HG03045 (cell line): Measurements from ENCODE around the gene GALNT2.
A peak's percentile ranks its signal among the peaks of the same experiment; 100 is the strongest.

Experiments used
- ATAC-seq: cut with Tn5 transposase; IDR thresholded peaks from one replicate; pipeline ENCODE4 v1.9.1; 2021; ENCODE audit warnings: mild to moderate bottlenecking, moderate library complexity; ENCODE audit not compliant: unreplicated experiment

GALNT2 gene

GRCh38 chr1:230090194-230090711 lies 23.2 kb downstream of the GALNT2 start:
- no peak for ATAC-seq

DNA sequence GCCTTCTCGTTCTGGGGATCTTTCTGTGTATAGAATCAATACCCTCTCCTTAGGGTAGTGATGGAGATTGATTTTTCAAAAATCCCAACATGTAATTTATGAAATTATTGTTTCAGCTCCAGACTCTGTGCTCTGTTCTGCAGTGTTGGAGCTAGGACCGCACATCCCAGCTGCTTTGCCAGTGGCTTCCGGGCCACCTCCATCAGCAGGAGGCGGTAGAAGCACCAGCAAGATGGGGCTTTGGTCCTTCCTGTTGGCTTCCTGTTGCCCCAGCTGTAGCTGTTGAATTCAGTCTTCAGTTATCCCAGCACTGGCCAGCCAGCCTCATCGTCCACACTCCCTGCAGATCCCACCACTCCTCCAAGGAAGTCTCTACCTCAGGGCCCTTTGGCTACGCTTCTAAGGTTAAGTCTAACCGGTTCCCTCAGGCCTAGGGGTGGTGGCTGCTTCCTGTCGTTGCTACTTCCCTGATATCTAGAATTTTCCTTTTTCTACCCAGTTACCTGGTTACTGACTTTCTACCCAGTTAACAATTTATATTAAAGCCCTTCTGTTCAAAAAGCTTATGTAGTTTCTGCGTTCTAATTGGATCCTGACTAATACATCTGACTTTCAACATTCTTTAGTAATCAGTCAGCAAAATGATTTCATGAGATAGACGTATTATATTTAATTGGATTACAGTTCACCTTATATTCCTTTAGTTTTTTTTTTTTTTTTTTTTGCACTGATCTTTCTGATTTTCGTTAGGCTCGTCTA lies 24.6 kb downstream of the GALNT2 start:
- ATAC-seq: no peak

- no peak for ATAC-seq
These were observed 27.7 kb downstream of the GALNT2 start for GRCh38 chr1:230094746-230095145.

GRCh38 chr1:230095938-230096337 lies 28.9 kb downstream of the GALNT2 start:
- no peak for ATAC-seq

- ATAC-seq: no peak
These were observed 30.3 kb downstream of the GALNT2 start for GRCh38 chr1:230097370-230097769.

- ATAC-seq: no peak
These were observed 31.7 kb downstream of the GALNT2 start for GRCh38 chr1:230098723-230099122.

- ATAC-seq: no peak
These were observed 32.4 kb downstream of the GALNT2 start for GRCh38 chr1:230099465-230099864.

DNA sequence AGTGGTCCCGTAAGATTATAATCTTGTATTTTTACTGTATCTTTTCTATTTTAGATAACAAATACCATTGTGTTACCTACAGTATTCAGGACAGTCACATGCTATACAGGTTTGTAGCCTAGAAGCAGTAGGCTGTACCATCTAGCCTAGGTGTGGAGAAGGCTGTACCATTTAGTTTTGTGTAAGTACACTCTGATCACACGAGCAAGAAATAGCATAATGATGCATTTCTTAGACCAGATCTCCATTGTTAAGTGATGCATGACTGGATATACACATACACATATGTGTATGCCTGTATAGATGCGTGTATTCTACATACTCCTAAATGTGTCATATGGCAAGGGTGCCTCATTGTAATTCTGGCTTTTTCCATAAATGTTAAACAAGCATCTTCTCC lies 33.9 kb downstream of the GALNT2 start:
- ATAC-seq: no peak

DNA sequence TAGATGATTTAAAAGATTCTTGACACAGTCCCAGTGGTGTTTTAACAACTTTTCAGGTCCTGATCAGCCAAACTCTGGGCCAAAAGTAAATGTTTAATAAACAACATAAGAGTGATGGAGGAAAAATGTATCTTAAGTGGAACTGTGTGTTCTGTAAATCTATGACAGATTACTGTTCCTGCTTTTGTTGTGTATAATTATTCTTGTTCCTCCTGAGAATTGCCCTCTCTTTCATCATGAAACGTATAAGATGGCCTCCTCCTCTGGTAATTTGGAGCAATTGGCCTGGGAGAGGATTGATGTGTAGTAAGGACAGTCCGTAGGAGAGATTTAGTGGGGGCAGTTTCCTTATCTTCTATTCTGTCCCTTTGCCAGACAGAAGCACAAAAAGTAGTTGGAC lies 34.5 kb downstream of the GALNT2 start:
- no peak for ATAC-seq

DNA sequence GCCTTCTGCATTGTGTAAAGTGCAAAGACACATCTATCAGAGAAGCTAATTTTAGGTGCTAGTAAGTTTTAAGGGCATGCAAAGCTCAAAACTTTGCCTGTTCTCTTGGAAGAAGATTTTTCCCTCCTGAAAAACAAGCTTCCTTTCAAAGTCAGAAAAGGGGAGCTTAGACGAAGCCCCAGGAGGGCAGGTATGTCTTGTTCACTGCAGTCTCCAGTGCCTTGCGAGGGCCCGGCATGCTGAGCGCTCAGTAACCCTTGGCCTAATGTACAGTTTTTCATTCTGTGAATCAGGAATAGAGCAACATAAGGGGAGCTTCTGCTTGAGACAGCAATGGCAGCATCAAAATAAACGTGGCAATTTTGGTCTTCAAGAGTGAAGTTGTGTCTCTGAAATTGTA lies 35.0 kb downstream of the GALNT2 start:
- no peak for ATAC-seq

- ATAC-seq: no peak
These were observed 35.4 kb downstream of the GALNT2 start for GRCh38 chr1:230102472-230102871.

DNA sequence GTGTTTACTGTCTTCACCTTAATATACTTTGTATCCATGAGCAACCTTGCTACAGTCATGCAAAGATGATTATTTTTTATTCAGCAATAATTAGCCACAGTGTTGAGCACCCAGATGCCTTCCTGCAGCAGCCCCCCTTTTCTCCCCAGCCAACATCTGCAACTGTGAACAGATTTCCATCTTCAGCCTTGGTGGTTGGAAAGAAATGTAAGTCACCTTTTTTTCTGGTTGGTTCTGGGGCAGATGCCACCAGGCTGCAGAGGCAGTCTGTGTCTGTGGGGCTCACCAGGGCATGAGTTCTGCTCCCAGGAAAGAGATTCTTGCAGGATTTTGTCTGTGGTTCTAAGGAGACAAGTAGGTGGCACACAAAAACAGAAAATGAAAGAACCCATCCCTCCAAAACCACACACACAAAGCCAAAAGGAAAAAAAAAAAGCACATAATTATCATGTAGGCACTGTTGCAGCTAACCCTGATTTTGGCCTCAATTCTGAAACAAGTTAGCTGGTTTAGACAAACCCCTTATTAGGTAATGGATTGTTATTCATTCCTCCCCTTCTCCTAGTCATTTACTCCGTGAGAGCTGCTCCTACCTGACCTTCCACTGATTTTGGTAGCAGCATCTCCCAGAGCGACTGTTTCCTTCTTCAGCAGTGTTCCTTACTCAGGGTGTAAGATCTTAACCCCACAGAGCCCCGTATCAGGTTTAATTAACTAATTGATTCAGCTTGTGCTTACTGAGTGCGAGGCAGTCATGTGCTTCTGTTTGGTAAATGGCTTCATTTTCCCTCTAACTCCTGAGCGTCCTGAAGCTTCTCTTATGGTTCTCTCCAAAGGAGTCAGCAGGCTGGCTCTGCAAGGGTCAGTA lies 36.5 kb downstream of the GALNT2 start:
- no peak for ATAC-seq

GRCh38 chr1:230104395-230105244 lies 37.6 kb downstream of the GALNT2 start:
- ATAC-seq: peak; percentile 70

GRCh38 chr1:230105245-230105753 lies 38.3 kb downstream of the GALNT2 start:
- no peak for ATAC-seq

DNA sequence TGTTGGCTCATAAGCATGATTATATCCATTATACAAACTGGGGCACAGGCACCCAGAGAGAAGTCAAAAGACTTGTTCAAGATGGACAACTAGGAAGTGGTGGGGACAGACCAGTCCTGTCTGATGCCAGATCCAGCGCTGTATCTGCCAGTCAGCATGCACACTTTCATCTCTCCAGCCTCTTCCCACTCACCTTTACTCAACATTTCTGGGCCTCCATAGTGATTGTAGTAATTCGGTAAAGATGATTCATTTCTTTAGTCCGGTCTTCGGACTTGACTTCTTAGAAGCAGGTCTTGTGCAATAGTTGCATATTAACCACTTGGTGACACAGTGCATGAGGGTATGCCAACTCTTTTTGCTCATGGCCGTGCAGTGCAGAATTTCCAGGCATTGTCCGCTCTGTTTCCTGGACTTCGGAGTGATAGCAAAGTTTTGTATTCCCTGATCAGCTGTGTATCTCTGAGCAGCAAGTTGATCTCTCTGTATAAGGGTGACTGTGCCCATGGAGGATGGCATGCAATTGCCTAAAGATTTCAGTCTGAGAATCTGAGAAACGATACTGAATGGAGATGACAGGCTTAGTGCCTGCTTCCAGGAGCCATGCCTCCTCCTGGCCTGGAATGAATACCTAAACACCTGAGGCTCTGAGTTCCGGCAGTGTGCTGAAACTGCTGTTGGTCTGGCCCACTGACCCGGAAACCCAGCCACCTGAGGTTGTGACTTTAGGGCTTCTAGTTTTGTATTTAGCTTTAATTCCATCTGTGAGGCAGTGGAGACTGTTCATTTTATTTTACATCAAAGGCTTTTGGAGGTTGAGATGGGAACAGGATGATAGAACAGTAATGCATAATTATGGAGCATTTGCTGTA lies 39.0 kb downstream of the GALNT2 start:
- ATAC-seq: no peak

- no peak for ATAC-seq
These were observed 40.9 kb downstream of the GALNT2 start for GRCh38 chr1:230107941-230108340.

- no peak for ATAC-seq
These were observed 41.5 kb downstream of the GALNT2 start for GRCh38 chr1:230108580-230108979.

- ATAC-seq: no peak
These were observed 42.0 kb downstream of the GALNT2 start for GRCh38 chr1:230109066-230109465.

DNA sequence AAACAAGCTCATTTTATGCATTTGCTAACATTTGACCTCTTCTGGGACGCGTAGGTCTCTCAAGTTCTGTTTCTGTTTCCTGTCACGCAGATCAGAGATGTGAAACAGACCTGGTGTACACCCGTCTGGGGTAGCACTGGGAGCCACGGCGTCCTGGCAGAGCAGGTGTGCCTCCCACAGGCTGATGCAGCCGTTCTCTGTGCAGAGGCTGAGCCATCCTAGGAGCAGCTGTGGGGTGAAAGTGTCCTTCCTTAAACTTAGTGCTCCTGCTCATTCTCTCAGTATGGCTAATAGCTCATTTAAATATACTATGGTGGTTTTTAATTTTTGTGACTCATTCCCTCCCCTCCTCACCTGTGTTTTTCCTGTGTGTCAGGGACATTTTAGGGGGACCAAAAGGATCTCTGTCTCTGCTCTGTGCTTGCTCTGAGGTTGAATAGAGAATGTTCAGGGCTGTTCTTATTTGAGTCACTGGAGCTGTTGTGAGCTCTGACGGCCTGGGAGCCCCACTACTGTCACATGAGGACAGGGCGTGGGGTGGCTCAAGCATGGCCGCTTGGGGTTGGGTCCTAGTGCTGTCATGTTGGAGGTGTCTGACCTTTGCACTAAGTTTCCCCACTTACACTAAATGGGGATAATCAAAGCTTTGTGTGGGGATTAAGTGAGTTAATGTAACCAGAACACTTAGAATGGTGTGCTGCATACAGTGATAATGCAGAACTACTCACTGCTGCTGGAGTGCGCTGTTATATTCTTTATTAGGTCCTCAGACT lies 43.0 kb downstream of the GALNT2 start:
- peak; percentile 89 for ATAC-seq
